OCI-LY3 (cell line): ENCODE results near the gene HNRNPA1.

Experiments used
- H2AFZ ChIP-seq: fragments of 200-600, 300-600 bp; shearing (Covaris generic); 2 replicates; pipeline ENCODE4 v1.6.0; 2014; ENCODE audit warnings: antibody characterized with exemption, low read depth, low read length
- H3K27ac ChIP-seq: fragments of 200-600, 300-600 bp; sonication (generic); 2 replicates; pipeline ENCODE4 v1.5.1; 2014; ENCODE audit warnings: mild to moderate bottlenecking, low read length, moderate library complexity, mixed read lengths
- H3K27me3 ChIP-seq: fragments of 200-600, 300-600 bp; sonication (generic); 2 replicates; pipeline ENCODE4 v1.6.1; 2014; ENCODE audit warnings: low read depth, low read length, mixed read lengths
- H3K36me3 ChIP-seq: fragments of 200-600, 300-600 bp; sonication (generic); replicated peaks from 2 replicates; pipeline ENCODE3; 2014; ENCODE audit warnings: low read depth, low read length, mixed read lengths
- H3K4me1 ChIP-seq: fragments of 300-600, 200-600 bp; sonication (generic); 2 replicates; pipeline ENCODE4 v1.6.1; 2014; ENCODE audit warnings: low read length, mixed read lengths
- H3K4me2 ChIP-seq: fragments of 200-600, 300-600 bp; sonication (generic); 2 replicates; pipeline ENCODE4 v1.6.1; 2014; ENCODE audit warnings: low read length, mixed read lengths
- H3K4me3 ChIP-seq: fragments of 300-600, 200-600 bp; sonication (generic); 2 replicates; pipeline ENCODE4 v1.5.1; 2014; ENCODE audit warnings: antibody characterized with exemption, mild to moderate bottlenecking, low read length, moderate library complexity
- H3K79me2 ChIP-seq: fragments of 300-600, 200-600 bp; shearing (Covaris generic); 2 replicates; pipeline ENCODE4 v1.6.1; 2014; ENCODE audit warnings: mild to moderate bottlenecking, low read length, mixed read lengths
- H3K9ac ChIP-seq: fragments of 300-600, 200-600 bp; shearing (Covaris generic); 2 replicates; pipeline ENCODE4 v1.6.0; 2014; ENCODE audit warnings: mild to moderate bottlenecking, low read length, moderate library complexity
- H3K9me3 ChIP-seq: fragments of 200-600, 300-600 bp; shearing (Covaris generic); 2 replicates; pipeline ENCODE4 v1.6.1; 2014; ENCODE audit warnings: low read length, mixed read lengths; ENCODE audit not compliant: insufficient read depth
- H4K20me1 ChIP-seq: fragments of 200-600, 300-600 bp; sonication (generic); 2 replicates; pipeline ENCODE4 v1.6.1; 2016; ENCODE audit warnings: low read length, mixed read lengths; ENCODE audit not compliant: insufficient read depth
- EZH2phosphoT487 ChIP-seq: fragments of 200-600 bp; shearing (Covaris generic); IDR thresholded peaks from 2 replicates; pipeline ENCODE4 v1.6.1; 2018; ENCODE audit warnings: antibody characterized with exemption, mixed run types, low read depth
- TF ChIP-seq, protein P1 (sequence below): fragments of 200-600, 300-600 bp; sonication (generic); IDR thresholded peaks from 2 replicates; pipeline ENCODE4 v1.5.1; 2014; ENCODE audit warnings: antibody characterized with exemption, low read length, low read depth

Gene HNRNPA1

DNA sequence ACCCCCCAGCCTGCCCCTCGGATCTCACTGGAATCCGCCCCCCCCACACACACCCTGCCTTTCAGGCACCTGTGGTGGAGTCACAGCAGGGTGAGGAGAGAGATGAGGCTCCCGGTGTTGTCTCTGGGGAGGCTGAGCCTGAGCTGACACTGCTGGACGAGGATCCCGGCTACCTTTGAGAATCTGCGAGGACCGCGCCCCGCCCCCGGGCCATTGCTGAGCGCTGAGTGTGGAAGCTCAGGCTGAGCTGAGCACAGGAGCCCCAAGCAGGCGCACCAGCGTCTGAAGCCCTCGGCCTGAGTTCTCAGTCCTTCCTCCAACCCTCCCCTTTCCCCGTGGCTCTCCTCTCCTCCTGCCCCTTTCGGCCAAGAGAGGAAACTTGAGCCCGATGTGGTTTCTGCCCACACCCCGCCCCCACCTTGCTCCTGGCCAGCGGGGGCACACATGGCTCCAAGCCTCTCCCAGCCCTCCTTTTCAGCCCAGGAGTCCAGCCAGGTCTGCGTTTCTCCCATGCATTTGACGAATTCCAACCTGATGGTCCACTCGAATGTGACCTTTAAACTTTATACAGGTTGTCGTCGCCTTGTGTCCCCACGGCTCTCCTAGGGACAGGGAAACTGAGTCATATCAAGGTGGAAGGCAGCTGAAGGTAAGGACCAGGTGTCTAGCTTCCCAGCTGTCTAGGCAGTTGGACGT lies 20.4 kb downstream of the HNRNPA1 start, which contains the start of gene NFE2:
Gene NFE2, minus strand, starts transcription at position 284 of the 696 bp plus-strand sequence. CDS start 5,767 bp downstream, outside the sequence.
- H3K27ac ChIP-seq = no peak within 1 kb of the TSS
- no peaks in the 10 kb centered on the region for H4K20me1 ChIP-seq
- no peaks in the 10 kb centered on the region for H3K36me3 ChIP-seq
- H3K9me3 ChIP-seq = no peaks in the 10 kb centered on the region
- no peak within 1 kb of the TSS for H3K9ac ChIP-seq
- H2AFZ ChIP-seq = 0 out of 2 replicates have a peak within 1 kb of the TSS, but pooled peaks have one; percentile 7
- peak within 1 kb of the TSS; percentile 75 for H3K4me2 ChIP-seq
- H3K4me3 ChIP-seq = peak within 1 kb of the TSS; percentile 60
- H3K4me1 ChIP-seq = 0 out of 2 replicates have a peak, but pooled peaks cover 7% of the 10 kb centered on the region
- no peaks in the 10 kb centered on the region for H3K79me2 ChIP-seq
- peaks cover 63% of the 10 kb centered on the region for H3K27me3 ChIP-seq
- TF ChIP-seq, protein P1, sequence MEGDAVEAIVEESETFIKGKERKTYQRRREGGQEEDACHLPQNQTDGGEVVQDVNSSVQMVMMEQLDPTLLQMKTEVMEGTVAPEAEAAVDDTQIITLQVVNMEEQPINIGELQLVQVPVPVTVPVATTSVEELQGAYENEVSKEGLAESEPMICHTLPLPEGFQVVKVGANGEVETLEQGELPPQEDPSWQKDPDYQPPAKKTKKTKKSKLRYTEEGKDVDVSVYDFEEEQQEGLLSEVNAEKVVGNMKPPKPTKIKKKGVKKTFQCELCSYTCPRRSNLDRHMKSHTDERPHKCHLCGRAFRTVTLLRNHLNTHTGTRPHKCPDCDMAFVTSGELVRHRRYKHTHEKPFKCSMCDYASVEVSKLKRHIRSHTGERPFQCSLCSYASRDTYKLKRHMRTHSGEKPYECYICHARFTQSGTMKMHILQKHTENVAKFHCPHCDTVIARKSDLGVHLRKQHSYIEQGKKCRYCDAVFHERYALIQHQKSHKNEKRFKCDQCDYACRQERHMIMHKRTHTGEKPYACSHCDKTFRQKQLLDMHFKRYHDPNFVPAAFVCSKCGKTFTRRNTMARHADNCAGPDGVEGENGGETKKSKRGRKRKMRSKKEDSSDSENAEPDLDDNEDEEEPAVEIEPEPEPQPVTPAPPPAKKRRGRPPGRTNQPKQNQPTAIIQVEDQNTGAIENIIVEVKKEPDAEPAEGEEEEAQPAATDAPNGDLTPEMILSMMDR = no peak
- TF ChIP-seq EZH2phosphoT487 = no peak

DNA sequence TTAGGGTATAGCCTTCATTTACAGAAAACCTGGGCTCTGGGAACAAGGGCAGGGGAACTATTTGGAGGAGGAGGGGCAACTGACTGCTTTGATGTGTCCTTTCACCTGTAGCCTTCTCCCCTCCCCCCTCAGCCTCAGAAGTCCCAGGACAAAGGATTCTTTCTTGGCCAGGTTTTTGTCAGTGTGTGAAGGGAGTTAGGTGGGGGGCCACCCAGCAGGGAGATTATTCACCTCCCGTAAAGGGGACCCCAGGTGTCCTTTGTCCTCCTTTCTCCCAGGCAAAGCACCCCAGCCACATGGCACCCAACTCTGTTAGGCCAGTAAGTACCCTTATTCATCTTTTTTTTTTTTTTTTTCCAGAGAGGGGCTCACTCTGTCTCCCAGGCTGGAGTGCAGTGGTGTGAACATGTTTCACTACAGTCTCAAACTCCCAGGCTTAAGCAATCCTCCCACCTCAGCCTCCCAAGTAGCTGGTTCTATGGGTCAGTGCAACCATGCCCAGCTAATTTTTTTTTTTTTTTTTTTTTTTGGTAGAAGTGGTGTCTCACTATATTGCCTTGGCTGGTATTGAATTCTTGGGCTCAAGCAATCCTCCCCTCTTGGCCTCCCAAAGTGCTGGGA lies 21.0 kb downstream of the HNRNPA1 start:
- H3K9me3 ChIP-seq = no peaks in the 10 kb centered on the region
- TF ChIP-seq EZH2phosphoT487 = no peak
- TF ChIP-seq, protein P1 = no peak
- H2AFZ ChIP-seq = no peak overlapping the region
- H3K79me2 ChIP-seq = no peaks in the 10 kb centered on the region
- no peak overlapping the region for H3K27ac ChIP-seq
- no peaks in the 10 kb centered on the region for H3K36me3 ChIP-seq
- no peak overlapping the region for H3K9ac ChIP-seq
- H3K27me3 ChIP-seq = peaks cover 63% of the 10 kb centered on the region
- no peaks in the 10 kb centered on the region for H4K20me1 ChIP-seq
- H3K4me2 ChIP-seq = peak overlapping the region; percentile 75
- H3K4me3 ChIP-seq = peak overlapping the region; percentile 60
- H3K4me1 ChIP-seq = 0 out of 2 replicates have a peak, but pooled peaks cover 7% of the 10 kb centered on the region

DNA sequence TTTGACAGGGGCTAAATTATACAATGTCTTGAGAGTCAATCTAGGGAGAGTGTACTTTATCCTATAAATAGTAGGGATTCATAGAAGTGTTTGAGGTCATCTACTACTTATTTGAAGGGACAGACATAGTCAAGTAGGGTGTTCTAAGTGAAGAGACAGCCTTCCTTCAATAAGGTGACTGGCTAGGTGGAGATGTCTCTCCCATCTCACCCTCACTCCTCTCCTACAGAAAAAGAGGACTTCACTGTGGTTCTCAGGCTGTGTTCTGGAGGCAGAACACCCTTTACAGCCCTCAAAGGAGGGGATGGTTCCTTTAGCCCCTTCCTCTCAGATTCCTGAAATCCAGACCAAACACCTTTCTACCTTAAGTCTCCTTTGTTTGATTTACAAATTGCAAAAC lies 23.1 kb downstream of the HNRNPA1 start:
- Histone ChIP-seq H3K79me2 (no peaks in the 10 kb centered on the region), H3K4me1 (0 out of 2 replicates have a peak, but pooled peaks cover 7% of the 10 kb centered on the region), H3K27ac (no peak overlapping the region), H3K9ac (no peak overlapping the region), H3K27me3 (peaks cover 61% of the 10 kb centered on the region), H4K20me1 (no peaks in the 10 kb centered on the region), H3K36me3 (no peaks in the 10 kb centered on the region), H3K9me3 (no peaks in the 10 kb centered on the region), H3K4me2 (no peak overlapping the region), H3K4me3 (peak overlapping the region; percentile 44; the same call in 1 of the 2 replicates), H2AFZ (no peak overlapping the region)
- no peak for TF ChIP-seq EZH2phosphoT487
- TF ChIP-seq, protein P1 = no peak

DNA sequence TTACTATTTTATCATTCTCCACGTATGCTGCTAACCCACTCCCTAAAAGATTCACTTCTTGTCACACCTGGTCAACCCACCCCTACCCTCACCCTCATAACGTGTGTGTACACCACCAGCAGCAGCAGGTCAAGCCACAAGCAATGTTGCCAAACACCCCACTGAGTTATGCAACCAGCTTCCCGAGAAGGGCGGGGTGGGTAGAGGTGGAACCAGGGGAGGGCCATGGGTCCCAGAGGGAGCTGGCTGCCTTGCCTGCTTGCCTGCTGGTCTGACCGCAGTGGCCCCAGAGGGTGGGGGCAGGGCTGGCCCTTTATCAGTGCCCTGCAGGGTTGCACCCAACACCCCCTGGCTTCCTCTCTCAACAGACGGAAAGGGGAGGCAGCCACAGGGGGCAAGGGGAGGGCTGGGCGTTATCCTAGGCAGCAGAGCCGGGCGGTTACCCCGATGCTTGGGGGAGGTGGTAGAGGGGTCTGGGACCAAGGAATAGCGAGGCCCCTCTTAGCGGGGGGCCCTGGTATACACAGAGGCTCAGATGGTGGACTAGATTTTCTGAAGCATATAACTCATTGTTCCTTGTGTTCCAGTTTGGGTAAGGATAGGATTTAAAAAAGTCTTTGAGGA lies 23.8 kb downstream of the HNRNPA1 start:
- Histone ChIP-seq H3K9ac (no peak overlapping the region), H3K9me3 (no peaks in the 10 kb centered on the region), H4K20me1 (no peaks in the 10 kb centered on the region), H3K36me3 (no peaks in the 10 kb centered on the region), H3K79me2 (no peaks in the 10 kb centered on the region), H2AFZ (peak overlapping the region; percentile 25; the same call in 1 of the 2 replicates), H3K4me2 (peak overlapping the region; percentile 48), H3K27ac (no peak overlapping the region), H3K27me3 (peaks cover 55% of the 10 kb centered on the region), H3K4me3 (peak overlapping the region; percentile 44), H3K4me1 (0 out of 2 replicates have a peak, but pooled peaks cover 7% of the 10 kb centered on the region)
- TF ChIP-seq, protein P1 = no peak
- no peak for TF ChIP-seq EZH2phosphoT487
